ENCODE data around the gene CYP4F22.

GRCh38 chr19:15506074-15506571 lies 2.2 kb upstream of the CYP4F22 start:
- TF ChIP-seq CTCF (IDR thresholded peaks at IDR 0.05) (no peak), EP300 (IDR thresholded peaks at IDR 0.05) (no peak)

All from tibial nerve (tissue), 4 donors.